Upper lobe of left lung (tissue), 6 donors: Measurements from ENCODE around the gene LMOD3. TPM values are rescaled to one million over a fixed set of nuclear protein-coding genes. Genes with fewer than 3 reads are reported as not detected.

Experiments used
- ATAC-seq, 2 donors: fragments of 200-7000 bp; cut with Tn5 transposase; one replicate each; pipeline ENCODE4 v1.9.1; 2022; ENCODE audit warnings: mild to moderate bottlenecking in 2 of 2, moderate library complexity in 2 of 2; ENCODE audit not compliant: low FRiP score in 2 of 2
- DNase-seq, 2 donors: peaks; one replicate each; pipeline ENCODE4 v3.0.0-alpha.2; 2019 to 2020
- H3K27ac ChIP-seq, 4 donors: fragments of 200-600 bp; sonication (generic); one replicate each; pipeline ENCODE4 v1.5.1; 2016 to 2019
- H3K27me3 ChIP-seq, 4 donors: fragments of 200-600 bp; sonication (generic); one replicate each; pipeline ENCODE4 v1.5.1; 2017 to 2019
- H3K36me3 ChIP-seq, 4 donors: fragments of 200-600 bp; sonication (generic); one replicate each; pipeline ENCODE4 v1.5.1; 2016 to 2019
- H3K4me1 ChIP-seq, 4 donors: fragments of 200-600 bp; sonication (generic); one replicate each; pipeline ENCODE4 v1.5.1; 2018 to 2019
- H3K4me3 ChIP-seq, 4 donors: fragments of 200-600 bp; sonication (generic); one replicate each; pipeline ENCODE4 v1.5.1; 2017 to 2019; ENCODE audit warnings: mild to moderate bottlenecking in 2 of 4, moderate library complexity in 1 of 4
- H3K9me3 ChIP-seq, 4 donors: fragments of 200-600 bp; sonication (generic); one replicate each; pipeline ENCODE4 v1.5.1; 2018 to 2019
- CTCF ChIP-seq, 6 experiments: fragments of 450-650 bp in 4 of 6; fragments of 200-600 bp in 2 of 6; sonication (generic) in 2 of 6; IDR thresholded peaks; one replicate each; pipeline ENCODE4 v1.5.1; 2016 to 2019; ENCODE audit warnings: antibody characterized with exemption in 6 of 6
- EP300 ChIP-seq, 4 donors: sonication (generic); formaldehyde crosslinking; IDR thresholded peaks; one replicate each; pipeline ENCODE4 v1.5.1; 2017; ENCODE audit warnings: antibody characterized with exemption in 4 of 4, control low read depth in 2 of 4
- POLR2A ChIP-seq, 4 donors: fragments of 450-650 bp; IDR thresholded peaks; one replicate each; pipeline ENCODE4 v1.5.1; 2016 to 2017; ENCODE audit warnings: antibody characterized with exemption in 4 of 4, mild to moderate bottlenecking in 2 of 4
- POLR2AphosphoS5 ChIP-seq, 2 donors: sonication (generic); formaldehyde crosslinking; IDR thresholded peaks; one replicate each; pipeline ENCODE4 v1.5.1; 2017; ENCODE audit warnings: antibody characterized with exemption in 2 of 2
- WGBS, 2 donors: methylation state at CpG; one replicate each; pipeline ENCODE4 v1.1.5; 2017 to 2018; 5-methylcytosine and 5-hydroxymethylcytosine counted together
- total RNA-seq, 6 donors: library from RNA; depleted of rRNA in 4 of 6; stranded (reverse); fragments of >200 nt in 4 of 6; gene quantifications; one replicate each; pipeline versions ENCODE4 v1.1.0 to v1.2.1, GENCODE V29; 2016 to 2021
- donor health status: DM: no; HTN: no; CAD: no; lungs with moderate emphysema.
- donor health status: DM: no; HTN: yes; CAD: no; lungs with severe emphysema.

Gene LMOD3
- total RNA-seq, 6 donors from 2014 or later = 0.17 to 4.2 (median 0.40) TPM; not detected in 2

- no peak overlapping the region for H3K4me3 ChIP-seq
- no peak overlapping the region for H3K27ac ChIP-seq
- H3K4me1 ChIP-seq = no peaks in the 10 kb centered on the region
- no peak for ATAC-seq
- no peak for DNase-seq
- no peaks in the 10 kb centered on the region for H3K9me3 ChIP-seq
- H3K36me3 ChIP-seq = peaks cover 4 to 54% (median 12%) of the 10 kb centered on the region in 4 donors
- 77 to 79% methylated on average over 4 of the region's 4 CpGs for WGBS, 2 donors
- H3K27me3 ChIP-seq = no peaks in the 10 kb centered on the region
- no peak for TF ChIP-seq CTCF (IDR thresholded peaks at IDR 0.05)
- TF ChIP-seq POLR2AphosphoS5 (IDR thresholded peaks at IDR 0.05) = no peak
- TF ChIP-seq POLR2A (IDR thresholded peaks at IDR 0.05) = no peak
- TF ChIP-seq EP300 (IDR thresholded peaks at IDR 0.05) = no peak
Observed at GRCh38 chr3:69066121-69066520, 56.3 kb downstream of the LMOD3 start.

- no peak overlapping the region for H3K27ac ChIP-seq
- DNase-seq (no peak), ATAC-seq (no peak)
- peaks cover 10 to 54% (median 19%) of the 10 kb centered on the region in 4 donors for H3K36me3 ChIP-seq
- WGBS, 2 donors = 90 to 92% methylated on average over 6 of the region's 6 CpGs
- TF ChIP-seq CTCF (IDR thresholded peaks at IDR 0.05) (no peak), EP300 (IDR thresholded peaks at IDR 0.05) (no peak), POLR2AphosphoS5 (IDR thresholded peaks at IDR 0.05) (no peak), POLR2A (IDR thresholded peaks at IDR 0.05) (no peak)
- H3K27me3 ChIP-seq = no peaks in the 10 kb centered on the region
- no peaks in the 10 kb centered on the region for H3K9me3 ChIP-seq
- H3K4me3 ChIP-seq = no peak overlapping the region
- no peaks in the 10 kb centered on the region for H3K4me1 ChIP-seq
Observed at GRCh38 chr3:69065318-69065964, 57.0 kb downstream of the LMOD3 start.

- Histone ChIP-seq H3K4me3 (no peak overlapping the region), H3K4me1 (no peaks in the 10 kb centered on the region), H3K9me3 (no peaks in the 10 kb centered on the region), H3K27me3 (no peaks in the 10 kb centered on the region), H3K27ac (no peak overlapping the region), H3K36me3 (peaks cover 10 to 57% (median 23%) of the 10 kb centered on the region in 4 donors)
- no peak for TF ChIP-seq EP300 (IDR thresholded peaks at IDR 0.05)
- TF ChIP-seq CTCF (IDR thresholded peaks at IDR 0.05) = no peak
- TF ChIP-seq POLR2AphosphoS5 (IDR thresholded peaks at IDR 0.05) = no peak
- no peak for TF ChIP-seq POLR2A (IDR thresholded peaks at IDR 0.05)
- no peak for DNase-seq
- no peak for ATAC-seq
- WGBS, 2 donors = 67 to 77% methylated on average over 2 of the region's 2 CpGs
Observed at GRCh38 chr3:69063636-69064035, 58.8 kb downstream of the LMOD3 start.

- TF ChIP-seq POLR2AphosphoS5 (IDR thresholded peaks at IDR 0.05) = no peak
- DNase-seq (no peak), ATAC-seq (no peak)
- no peaks in the 10 kb centered on the region for H3K4me1 ChIP-seq
- H3K27ac ChIP-seq = no peak overlapping the region
- H3K36me3 ChIP-seq = peaks cover 13 to 85% (median 26%) of the 10 kb centered on the region in 4 donors
- no peaks in the 10 kb centered on the region for H3K27me3 ChIP-seq
- no peaks in the 10 kb centered on the region for H3K9me3 ChIP-seq
- no peak overlapping the region for H3K4me3 ChIP-seq
Observed at GRCh38 chr3:69059688-69060087, 62.7 kb downstream of the LMOD3 start.

GRCh38 chr3:69058947-69059224 lies 63.5 kb downstream of the LMOD3 start:
- peaks cover 13 to 92% (median 28%) of the 10 kb centered on the region in 4 donors for H3K36me3 ChIP-seq
- TF ChIP-seq CTCF (IDR thresholded peaks at IDR 0.05) = no peak
- no peak for TF ChIP-seq EP300 (IDR thresholded peaks at IDR 0.05)
- no peak for TF ChIP-seq POLR2AphosphoS5 (IDR thresholded peaks at IDR 0.05)
- TF ChIP-seq POLR2A (IDR thresholded peaks at IDR 0.05) = no peak
- H3K4me1 ChIP-seq = no peaks in the 10 kb centered on the region
- WGBS, 2 donors = 84 to 89% methylated on average over 2 of the region's 2 CpGs
- DNase-seq (no peak), ATAC-seq (no peak)
- H3K27ac ChIP-seq = no peak overlapping the region
- no peaks in the 10 kb centered on the region for H3K9me3 ChIP-seq
- H3K4me3 ChIP-seq = no peak overlapping the region
- H3K27me3 ChIP-seq = no peaks in the 10 kb centered on the region
